Measurements from ENCODE around the gene NMNAT3. TPM values are rescaled to one million over a fixed set of nuclear protein-coding genes. Genes with fewer than 3 reads are reported as not detected.

NMNAT3 gene
- total and polyA plus RNA-seq, 2 experiments from 2014 or later, result not detected

DNA sequence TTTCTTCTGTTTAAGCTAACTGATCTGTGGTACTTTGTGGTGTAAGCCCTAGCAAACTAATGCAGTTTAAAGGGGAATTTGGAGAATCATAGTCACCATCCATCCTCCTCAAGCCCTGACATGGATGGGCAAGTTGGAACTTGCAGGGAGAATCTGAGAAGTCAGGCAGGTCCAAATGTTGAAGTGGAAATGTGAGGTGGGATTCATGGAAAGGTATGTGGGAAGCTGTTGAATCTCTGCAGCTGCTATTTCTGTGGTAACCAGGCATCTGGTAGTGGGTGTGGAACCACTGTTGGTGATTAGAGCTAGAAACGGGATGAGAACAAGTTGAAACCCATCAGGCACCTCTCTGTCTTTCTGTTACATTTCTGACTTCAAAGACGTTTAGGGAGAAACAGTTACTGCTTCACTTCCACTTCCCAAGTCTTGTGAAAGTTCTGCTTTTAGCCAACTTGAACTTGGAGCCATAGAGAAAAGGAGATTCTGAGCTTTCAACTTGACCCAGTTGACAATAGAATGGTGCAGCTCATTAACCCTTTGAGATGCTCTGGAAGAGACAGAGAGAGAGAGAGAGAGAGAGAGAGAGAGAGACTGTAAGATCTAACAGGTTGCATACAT, 38.1 kb upstream of the NMNAT3 start:
- Histone ChIP-seq H4K20me1 (ENCODE audit: insufficient read depth) (no peaks in the 10 kb centered on the region), H3K9ac (no peak overlapping the region), H3K4me1 (ENCODE audit: insufficient read depth) (no peaks in the 10 kb centered on the region), H2AFZ (no peak overlapping the region), H3K9me3 (ENCODE audit: low read depth) (no peaks in the 10 kb centered on the region), H3K4me3 (no peak overlapping the region), H3K36me3 (ENCODE audit: low read depth) (no peaks in the 10 kb centered on the region), H3K9me2 (ENCODE audit: insufficient read depth) (no peaks in the 10 kb centered on the region; the same call in 1 of the 2 replicates), H3K27me3 (replicated peaks; ENCODE audit: insufficient read depth) (no peaks in the 10 kb centered on the region), H3K4me2 (ENCODE audit: unreplicated experiment) (no peak overlapping the region), H3K27ac (no peak overlapping the region), H3F3A (ENCODE audit: insufficient read depth) (no peaks in the 10 kb centered on the region), H3K79me2 (ENCODE audit: insufficient read depth) (no peaks in the 10 kb centered on the region)
- no peak for DNase-seq
- in situ Hi-C loops (cut with MboI), result no loop called here
- WGBS, 2 experiments (ENCODE audit: low coverage in 1 of 2, low lambda C conversion rate in 2 of 2, missing lambda C conversion rate in 2 of 2), result 3 to 9% methylated on average over 2 of the region's 2 CpGs
- TF ChIP-seq EZH2 (IDR thresholded peaks at IDR 0.05; ENCODE audit: insufficient read depth, poor library complexity, severe bottlenecking) (no peak), EZH2phosphoT487 (IDR thresholded peaks at IDR 0.05; ENCODE audit: insufficient read depth, low read depth) (no peak)

DNA sequence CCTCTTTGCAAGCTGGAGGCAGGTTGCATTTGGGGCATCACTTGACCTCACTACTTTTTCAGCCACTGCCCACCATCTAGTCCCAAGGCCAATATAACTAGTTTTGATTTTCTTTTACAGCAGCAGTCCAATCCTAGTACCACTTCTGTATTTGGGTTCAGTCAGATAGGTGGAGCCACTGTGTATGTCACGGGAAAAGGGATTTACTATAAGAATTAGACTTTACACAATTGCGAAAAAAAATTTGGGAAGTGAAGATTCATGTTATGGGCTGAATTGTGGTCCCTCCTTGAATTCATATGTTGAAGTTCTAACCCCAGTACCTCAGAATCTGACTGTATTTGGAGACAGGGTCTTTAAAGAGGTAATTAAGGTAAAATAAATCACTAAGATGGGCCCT, 37.4 kb upstream of the NMNAT3 start:
- no peak for DNase-seq
- no peak overlapping the region for H3K9ac ChIP-seq
- H3K27me3 ChIP-seq (replicated peaks; ENCODE audit: insufficient read depth), result no peaks in the 10 kb centered on the region
- no peaks in the 10 kb centered on the region for H3K79me2 ChIP-seq (ENCODE audit: insufficient read depth)
- TF ChIP-seq EZH2phosphoT487 (IDR thresholded peaks at IDR 0.05; ENCODE audit: insufficient read depth, low read depth) (no peak), EZH2 (IDR thresholded peaks at IDR 0.05; ENCODE audit: insufficient read depth, poor library complexity, severe bottlenecking) (no peak)
- H3K4me2 ChIP-seq (ENCODE audit: unreplicated experiment), result no peak overlapping the region
- no peak overlapping the region for H2AFZ ChIP-seq
- H3K9me2 ChIP-seq (ENCODE audit: insufficient read depth), result no peaks in the 10 kb centered on the region; the same call in 1 of the 2 replicates
- no peaks in the 10 kb centered on the region for H3F3A ChIP-seq (ENCODE audit: insufficient read depth)
- no peaks in the 10 kb centered on the region for H3K36me3 ChIP-seq (ENCODE audit: low read depth)
- H3K27ac ChIP-seq, result no peak overlapping the region
- H3K9me3 ChIP-seq (ENCODE audit: low read depth), result no peaks in the 10 kb centered on the region
- no peaks in the 10 kb centered on the region for H3K4me1 ChIP-seq (ENCODE audit: insufficient read depth)
- in situ Hi-C loops (cut with MboI), result no loop called here
- H3K4me3 ChIP-seq, result no peak overlapping the region
- WGBS, 2 experiments (ENCODE audit: low coverage in 1 of 2, low lambda C conversion rate in 2 of 2, missing lambda C conversion rate in 2 of 2), result 34 to 36% methylated on average over 2 of the region's 2 CpGs
- H4K20me1 ChIP-seq (ENCODE audit: insufficient read depth), result no peaks in the 10 kb centered on the region

DNA sequence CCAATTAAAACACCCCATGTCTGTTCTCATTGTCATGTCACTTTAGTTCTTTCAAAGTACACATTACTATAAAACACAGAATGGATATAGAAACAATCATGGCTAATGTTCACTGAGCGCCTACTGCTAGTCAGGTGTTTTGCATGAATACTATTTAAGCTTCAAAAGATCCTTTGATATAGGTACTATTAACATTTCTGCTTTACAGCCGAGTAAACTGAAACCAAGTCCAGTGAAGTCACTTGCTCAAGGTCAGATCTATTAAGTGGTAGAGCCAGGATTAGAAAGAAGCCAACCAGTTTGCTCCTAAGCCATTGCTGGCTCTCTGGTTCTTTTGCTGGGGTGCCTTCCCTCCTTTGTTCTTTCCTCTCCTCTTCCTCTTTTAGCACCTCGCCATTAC, 32.4 kb upstream of the NMNAT3 start:
- Histone ChIP-seq H3K36me3 (ENCODE audit: low read depth) (no peaks in the 10 kb centered on the region), H3F3A (ENCODE audit: insufficient read depth) (no peaks in the 10 kb centered on the region), H3K79me2 (ENCODE audit: insufficient read depth) (no peaks in the 10 kb centered on the region), H3K4me2 (ENCODE audit: unreplicated experiment) (no peak overlapping the region), H3K9me2 (ENCODE audit: insufficient read depth) (no peaks in the 10 kb centered on the region; the same call in 1 of the 2 replicates), H3K4me3 (no peak overlapping the region), H3K9ac (no peak overlapping the region), H3K27me3 (replicated peaks; ENCODE audit: insufficient read depth) (no peaks in the 10 kb centered on the region), H4K20me1 (ENCODE audit: insufficient read depth) (no peaks in the 10 kb centered on the region), H3K27ac (no peak overlapping the region), H2AFZ (no peak overlapping the region), H3K9me3 (ENCODE audit: low read depth) (no peaks in the 10 kb centered on the region), H3K4me1 (ENCODE audit: insufficient read depth) (no peaks in the 10 kb centered on the region)
- 10 to 11% methylated on average over 3 of the region's 3 CpGs for WGBS, 2 experiments (ENCODE audit: low coverage in 1 of 2, low lambda C conversion rate in 2 of 2, missing lambda C conversion rate in 2 of 2)
- in situ Hi-C loops (cut with MboI), result no loop called here
- no peak for TF ChIP-seq EZH2phosphoT487 (IDR thresholded peaks at IDR 0.05; ENCODE audit: insufficient read depth, low read depth)
- TF ChIP-seq EZH2 (IDR thresholded peaks at IDR 0.05; ENCODE audit: insufficient read depth, poor library complexity, severe bottlenecking), result no peak
- DNase-seq, result no peak

DNA sequence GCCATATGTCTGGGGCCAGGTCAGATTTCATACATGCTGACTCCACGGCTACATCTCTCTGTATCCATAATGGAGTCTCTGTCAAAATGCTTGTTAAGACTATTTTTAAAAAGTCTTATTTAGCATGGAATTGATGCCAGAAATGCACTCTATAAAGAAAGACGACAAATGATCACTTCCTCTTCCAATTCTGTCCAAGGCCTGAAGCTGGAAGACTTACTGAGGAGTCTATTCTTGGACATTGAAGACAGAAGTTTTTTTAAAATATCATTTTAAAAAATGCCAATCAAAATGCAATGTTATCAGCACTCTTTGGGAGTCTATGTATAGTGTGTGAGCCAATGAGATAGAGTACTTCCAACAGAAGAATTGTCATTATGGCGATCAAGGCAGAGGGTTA, 27.9 kb upstream of the NMNAT3 start:
- H3K27ac ChIP-seq, result no peak overlapping the region
- no peaks in the 10 kb centered on the region for H3K9me2 ChIP-seq (ENCODE audit: insufficient read depth)

DNA sequence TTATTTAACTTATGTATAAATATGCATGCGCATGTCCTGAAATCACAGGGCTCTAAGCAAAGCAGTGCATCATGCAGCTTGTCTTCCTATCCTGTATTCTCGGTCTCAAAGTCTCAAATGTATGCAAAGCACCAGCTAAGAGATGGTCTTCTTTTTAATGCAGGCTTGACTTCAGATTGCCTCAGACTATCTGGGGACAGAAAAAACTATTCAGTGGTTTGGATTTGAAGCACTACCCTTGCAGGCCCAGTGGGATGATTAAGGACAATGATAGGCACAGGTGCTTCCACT, 18.5 kb upstream of the NMNAT3 start:
- 42 to 52% methylated on average over 2 of the region's 2 CpGs for WGBS, 2 experiments (ENCODE audit: low coverage in 1 of 2, low lambda C conversion rate in 2 of 2, missing lambda C conversion rate in 2 of 2)
- Histone ChIP-seq H3K27ac (no peak overlapping the region), H3K9ac (no peak overlapping the region), H3K4me3 (no peak overlapping the region), H3K4me1 (ENCODE audit: insufficient read depth) (no peaks in the 10 kb centered on the region), H3F3A (ENCODE audit: insufficient read depth) (no peaks in the 10 kb centered on the region), H3K4me2 (ENCODE audit: unreplicated experiment) (no peak overlapping the region), H3K36me3 (ENCODE audit: low read depth) (no peaks in the 10 kb centered on the region), H3K79me2 (ENCODE audit: insufficient read depth) (no peaks in the 10 kb centered on the region), H3K9me3 (ENCODE audit: low read depth) (no peaks in the 10 kb centered on the region), H3K27me3 (replicated peaks; ENCODE audit: insufficient read depth) (no peaks in the 10 kb centered on the region), H3K9me2 (ENCODE audit: insufficient read depth) (no peaks in the 10 kb centered on the region), H4K20me1 (ENCODE audit: insufficient read depth) (no peaks in the 10 kb centered on the region), H2AFZ (no peak overlapping the region)
- in situ Hi-C loops (cut with MboI), result no loop called here
- TF ChIP-seq EZH2 (IDR thresholded peaks at IDR 0.05; ENCODE audit: insufficient read depth, poor library complexity, severe bottlenecking) (no peak), EZH2phosphoT487 (IDR thresholded peaks at IDR 0.05; ENCODE audit: insufficient read depth, low read depth) (no peak)
- no peak for DNase-seq

More for the DNA sequence above, 27.9 kb upstream of the NMNAT3 start:
- in situ Hi-C loops (cut with MboI), result no loop called here
- TF ChIP-seq EZH2 (IDR thresholded peaks at IDR 0.05; ENCODE audit: insufficient read depth, poor library complexity, severe bottlenecking) (no peak), EZH2phosphoT487 (IDR thresholded peaks at IDR 0.05; ENCODE audit: insufficient read depth, low read depth) (no peak)
- H2AFZ ChIP-seq, result no peak overlapping the region
- H3K79me2 ChIP-seq (ENCODE audit: insufficient read depth), result no peaks in the 10 kb centered on the region
- 45 to 47% methylated on average over 3 of the region's 3 CpGs for WGBS, 2 experiments (ENCODE audit: low coverage in 1 of 2, low lambda C conversion rate in 2 of 2, missing lambda C conversion rate in 2 of 2)
- no peak overlapping the region for H3K4me3 ChIP-seq
- no peaks in the 10 kb centered on the region for H3K9me3 ChIP-seq (ENCODE audit: low read depth)
- H3K36me3 ChIP-seq (ENCODE audit: low read depth), result no peaks in the 10 kb centered on the region
- no peaks in the 10 kb centered on the region for H3K4me1 ChIP-seq (ENCODE audit: insufficient read depth)
- DNase-seq, result no peak
- H4K20me1 ChIP-seq (ENCODE audit: insufficient read depth), result no peaks in the 10 kb centered on the region
- H3K9ac ChIP-seq, result no peak overlapping the region
- no peaks in the 10 kb centered on the region for H3K27me3 ChIP-seq (replicated peaks; ENCODE audit: insufficient read depth)
- no peak overlapping the region for H3K4me2 ChIP-seq (ENCODE audit: unreplicated experiment)
- no peaks in the 10 kb centered on the region for H3F3A ChIP-seq (ENCODE audit: insufficient read depth)
